ENCODE data around the gene ZFY.
A peak's percentile ranks its signal among the peaks of the same experiment; 100 is the strongest.
"Not testable (repeated sequence)": the region's sequence is repeated elsewhere in the genome, so short reads cannot be mapped to it uniquely, and the experiment has no call there.

The ZFY gene

GRCh38 chrY:2973110-2973751, 38.0 kb downstream of the ZFY start:
- no peak for DNase-seq (ENCODE audit: low read depth in 1 of 2, low spot score in 1 of 2)

- DNase-seq (ENCODE audit: low read depth in 1 of 2, low spot score in 1 of 2) = no peak
Observed at GRCh38 chrY:2979283-2979682, 44.1 kb downstream of the ZFY start.

- no peak for DNase-seq (ENCODE audit: low read depth in 1 of 2, low spot score in 1 of 2)
Observed at GRCh38 chrY:2984491-2984890, 49.3 kb downstream of the ZFY start.

DNA sequence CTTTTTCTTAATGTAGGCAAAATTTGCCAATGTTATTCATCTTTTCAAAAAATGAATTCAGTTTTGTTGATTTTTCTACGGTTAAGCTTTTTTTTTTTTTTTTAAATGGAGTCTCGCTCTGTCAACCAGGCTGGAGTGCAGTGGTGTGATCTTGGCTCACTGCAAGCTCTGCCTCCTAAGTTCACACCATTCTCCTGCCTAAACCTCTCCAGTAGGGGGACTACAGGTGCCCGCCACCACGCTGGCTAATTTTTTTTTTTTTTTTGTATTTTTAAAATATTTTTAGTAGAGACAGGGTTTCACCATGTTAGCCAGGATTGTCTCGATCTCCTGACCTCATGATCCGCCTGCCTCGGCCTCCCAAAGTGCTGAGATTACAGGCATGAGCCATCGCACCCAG, 52.0 kb downstream of the ZFY start:
- DNase-seq (ENCODE audit: low read depth in 1 of 2, low spot score in 1 of 2) = not testable (repeated sequence)

- DNase-seq (ENCODE audit: low read depth in 1 of 2, low spot score in 1 of 2) = not testable (repeated sequence)
Observed at GRCh38 chrY:2997369-2997768, 62.2 kb downstream of the ZFY start.

GRCh38 chrY:3002190-3002589, 67.0 kb downstream of the ZFY start:
- no peak for DNase-seq (ENCODE audit: low read depth in 1 of 2, low spot score in 1 of 2)

- DNase-seq (ENCODE audit: low read depth in 1 of 2, low spot score in 1 of 2) = no peak
Observed at GRCh38 chrY:3002680-3003515, 67.7 kb downstream of the ZFY start.

GRCh38 chrY:3003516-3003830, 68.3 kb downstream of the ZFY start:
- DNase-seq (ENCODE audit: low read depth in 1 of 2, low spot score in 1 of 2) = no peak

GRCh38 chrY:3003846-3004245, 68.7 kb downstream of the ZFY start:
- DNase-seq (ENCODE audit: low read depth in 1 of 2, low spot score in 1 of 2) = peak in 1 of 2 donors; percentile 3

GRCh38 chrY:3006031-3006430, 70.8 kb downstream of the ZFY start:
- not testable (repeated sequence) for DNase-seq (ENCODE audit: low read depth in 1 of 2, low spot score in 1 of 2)

GRCh38 chrY:3007967-3008366, 72.8 kb downstream of the ZFY start:
- DNase-seq (ENCODE audit: low read depth in 1 of 2, low spot score in 1 of 2) = no peak

- no peak for DNase-seq (ENCODE audit: low read depth in 1 of 2, low spot score in 1 of 2)
Observed at GRCh38 chrY:3012226-3012625, 77.0 kb downstream of the ZFY start.

DNA sequence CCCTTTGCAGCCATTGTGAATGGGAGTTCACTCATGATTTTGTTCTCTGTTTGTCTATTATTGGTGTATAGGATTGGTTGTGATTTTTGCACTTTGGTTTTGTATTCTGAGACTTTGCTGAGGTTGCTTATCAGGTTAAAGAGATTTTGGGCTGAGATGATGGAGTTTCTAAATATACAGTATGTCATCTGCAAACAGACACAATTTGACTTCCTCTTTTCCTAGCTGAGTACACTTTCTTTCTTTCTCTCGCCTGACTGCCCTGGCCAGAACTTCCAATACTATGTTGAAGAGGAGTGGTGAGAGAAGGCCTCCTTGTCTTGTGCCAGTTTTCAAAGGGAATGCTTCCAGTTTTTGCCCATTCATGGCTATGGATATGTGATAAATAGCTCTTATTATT, 81.4 kb downstream of the ZFY start:
- no peak for DNase-seq (ENCODE audit: low read depth in 1 of 2, low spot score in 1 of 2)

- DNase-seq (ENCODE audit: low read depth in 1 of 2, low spot score in 1 of 2) = no peak
Observed at GRCh38 chrY:3018546-3018945, 83.4 kb downstream of the ZFY start.

DNA sequence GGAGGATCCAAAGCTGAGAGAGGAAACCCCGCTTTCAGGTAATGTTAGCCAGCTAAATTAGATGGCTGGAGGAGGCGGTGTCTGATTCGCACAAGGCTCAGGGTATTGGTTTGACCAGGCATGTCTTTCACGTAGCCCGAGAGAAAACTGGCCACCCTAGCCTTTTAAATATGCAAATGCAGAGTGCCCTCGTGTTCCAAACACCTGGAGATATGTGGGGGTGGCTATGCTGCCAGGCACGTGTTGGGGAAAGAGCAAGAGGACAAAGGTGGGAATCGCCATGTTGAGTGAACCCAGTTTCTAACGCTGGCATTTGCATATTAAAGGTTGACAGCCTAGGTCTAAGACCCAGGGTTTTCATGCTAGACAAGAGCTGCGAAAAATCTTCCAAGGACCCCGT, 84.4 kb downstream of the ZFY start:
- no peak for DNase-seq (ENCODE audit: low read depth in 1 of 2, low spot score in 1 of 2)

DNA sequence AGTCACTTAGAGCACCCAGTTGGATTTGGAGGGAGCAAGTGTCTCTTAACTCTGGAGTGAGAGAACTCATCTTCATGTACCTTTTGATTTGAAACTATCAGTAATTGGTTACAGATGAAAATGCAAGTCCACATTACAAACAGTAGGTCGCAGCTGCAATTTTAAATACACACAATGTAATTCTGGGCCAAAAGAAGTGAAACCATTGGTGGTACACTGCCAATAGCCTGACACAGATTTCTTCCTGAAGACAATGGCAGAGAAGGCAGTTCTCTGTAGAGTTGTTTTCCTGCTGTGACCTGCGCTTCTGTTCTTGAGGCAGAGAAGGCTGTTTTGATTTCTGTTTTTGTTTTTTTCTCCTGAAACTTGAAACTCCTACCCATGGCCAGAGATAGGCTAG, 86.0 kb downstream of the ZFY start:
- DNase-seq (ENCODE audit: low read depth in 1 of 2, low spot score in 1 of 2) = no peak

DNA sequence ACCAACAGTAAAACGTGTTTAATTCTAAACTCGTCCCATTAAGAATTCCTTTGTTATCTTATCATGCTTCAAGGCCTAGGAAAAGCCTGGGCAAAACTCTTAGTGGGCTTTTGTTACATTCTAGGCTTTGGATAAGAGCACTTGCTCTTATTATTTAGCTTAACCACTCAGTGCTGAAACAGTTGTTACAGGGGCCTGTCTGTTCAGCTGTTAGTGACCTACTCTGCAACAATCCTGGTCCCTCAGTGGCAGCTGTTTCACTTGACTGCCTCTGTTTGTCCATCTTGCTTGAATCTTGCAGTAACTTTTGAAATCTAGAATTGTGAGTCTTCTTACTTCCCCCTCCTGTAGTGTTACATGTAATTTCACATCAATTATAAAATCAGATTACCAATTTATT, 88.4 kb downstream of the ZFY start:
- no peak for DNase-seq (ENCODE audit: low read depth in 1 of 2, low spot score in 1 of 2)

- no peak for DNase-seq (ENCODE audit: low read depth in 1 of 2, low spot score in 1 of 2)
Observed at GRCh38 chrY:3025357-3025756, 90.2 kb downstream of the ZFY start.
